ENCODE results near the gene PDE7B.

The PDE7B gene

DNA sequence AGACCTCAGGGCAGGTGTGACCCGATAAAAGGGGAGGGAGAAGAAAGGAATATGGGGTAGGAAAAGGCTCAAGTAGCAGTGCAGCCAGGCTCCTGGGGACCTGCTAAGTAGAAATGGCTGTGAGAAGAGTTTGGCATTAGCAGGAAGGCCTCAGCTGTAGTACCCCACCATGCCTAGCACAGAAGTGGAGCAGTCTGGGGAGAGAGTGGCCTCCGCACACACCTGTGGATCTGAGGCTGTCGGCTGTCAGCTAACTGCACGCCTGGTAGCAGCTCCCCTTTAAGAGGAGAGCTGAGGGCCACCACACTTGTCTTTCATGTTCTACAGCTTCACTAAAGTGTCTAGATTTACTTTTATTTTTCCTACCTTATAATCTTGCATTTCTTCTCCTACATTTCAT is 24.6 kb downstream of the PDE7B start:
- Histone ChIP-seq H3K27ac (replicated peaks) (no peak overlapping the region), H3K4me3 (replicated peaks; ENCODE audit: insufficient read depth, low read length) (no peak overlapping the region), H3K27me3 (ENCODE audit: insufficient read depth, poor library complexity, severe bottlenecking) (no peaks in the 10 kb centered on the region)
- TF ChIP-seq GABPA (IDR thresholded peaks at IDR 0.05; ENCODE audit: low read depth) (no peak), POLR2AphosphoS5 (IDR thresholded peaks at IDR 0.05; ENCODE audit: low read depth) (no peak), SPI1 (IDR thresholded peaks at IDR 0.05; ENCODE audit: borderline replicate concordance, low read depth) (no peak)
- TF ChIP-seq, protein P1, sequence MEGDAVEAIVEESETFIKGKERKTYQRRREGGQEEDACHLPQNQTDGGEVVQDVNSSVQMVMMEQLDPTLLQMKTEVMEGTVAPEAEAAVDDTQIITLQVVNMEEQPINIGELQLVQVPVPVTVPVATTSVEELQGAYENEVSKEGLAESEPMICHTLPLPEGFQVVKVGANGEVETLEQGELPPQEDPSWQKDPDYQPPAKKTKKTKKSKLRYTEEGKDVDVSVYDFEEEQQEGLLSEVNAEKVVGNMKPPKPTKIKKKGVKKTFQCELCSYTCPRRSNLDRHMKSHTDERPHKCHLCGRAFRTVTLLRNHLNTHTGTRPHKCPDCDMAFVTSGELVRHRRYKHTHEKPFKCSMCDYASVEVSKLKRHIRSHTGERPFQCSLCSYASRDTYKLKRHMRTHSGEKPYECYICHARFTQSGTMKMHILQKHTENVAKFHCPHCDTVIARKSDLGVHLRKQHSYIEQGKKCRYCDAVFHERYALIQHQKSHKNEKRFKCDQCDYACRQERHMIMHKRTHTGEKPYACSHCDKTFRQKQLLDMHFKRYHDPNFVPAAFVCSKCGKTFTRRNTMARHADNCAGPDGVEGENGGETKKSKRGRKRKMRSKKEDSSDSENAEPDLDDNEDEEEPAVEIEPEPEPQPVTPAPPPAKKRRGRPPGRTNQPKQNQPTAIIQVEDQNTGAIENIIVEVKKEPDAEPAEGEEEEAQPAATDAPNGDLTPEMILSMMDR (IDR thresholded peaks at IDR 0.05; ENCODE audit: insufficient read depth, low read length), result no peak
- TF ChIP-seq, protein P2, sequence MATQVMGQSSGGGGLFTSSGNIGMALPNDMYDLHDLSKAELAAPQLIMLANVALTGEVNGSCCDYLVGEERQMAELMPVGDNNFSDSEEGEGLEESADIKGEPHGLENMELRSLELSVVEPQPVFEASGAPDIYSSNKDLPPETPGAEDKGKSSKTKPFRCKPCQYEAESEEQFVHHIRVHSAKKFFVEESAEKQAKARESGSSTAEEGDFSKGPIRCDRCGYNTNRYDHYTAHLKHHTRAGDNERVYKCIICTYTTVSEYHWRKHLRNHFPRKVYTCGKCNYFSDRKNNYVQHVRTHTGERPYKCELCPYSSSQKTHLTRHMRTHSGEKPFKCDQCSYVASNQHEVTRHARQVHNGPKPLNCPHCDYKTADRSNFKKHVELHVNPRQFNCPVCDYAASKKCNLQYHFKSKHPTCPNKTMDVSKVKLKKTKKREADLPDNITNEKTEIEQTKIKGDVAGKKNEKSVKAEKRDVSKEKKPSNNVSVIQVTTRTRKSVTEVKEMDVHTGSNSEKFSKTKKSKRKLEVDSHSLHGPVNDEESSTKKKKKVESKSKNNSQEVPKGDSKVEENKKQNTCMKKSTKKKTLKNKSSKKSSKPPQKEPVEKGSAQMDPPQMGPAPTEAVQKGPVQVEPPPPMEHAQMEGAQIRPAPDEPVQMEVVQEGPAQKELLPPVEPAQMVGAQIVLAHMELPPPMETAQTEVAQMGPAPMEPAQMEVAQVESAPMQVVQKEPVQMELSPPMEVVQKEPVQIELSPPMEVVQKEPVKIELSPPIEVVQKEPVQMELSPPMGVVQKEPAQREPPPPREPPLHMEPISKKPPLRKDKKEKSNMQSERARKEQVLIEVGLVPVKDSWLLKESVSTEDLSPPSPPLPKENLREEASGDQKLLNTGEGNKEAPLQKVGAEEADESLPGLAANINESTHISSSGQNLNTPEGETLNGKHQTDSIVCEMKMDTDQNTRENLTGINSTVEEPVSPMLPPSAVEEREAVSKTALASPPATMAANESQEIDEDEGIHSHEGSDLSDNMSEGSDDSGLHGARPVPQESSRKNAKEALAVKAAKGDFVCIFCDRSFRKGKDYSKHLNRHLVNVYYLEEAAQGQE (IDR thresholded peaks at IDR 0.05; ENCODE audit: insufficient replicate concordance, low read depth), result no peak
- no peak for DNase-seq (ENCODE audit: low read depth in 1 of 2, low spot score in 1 of 2)

DNA sequence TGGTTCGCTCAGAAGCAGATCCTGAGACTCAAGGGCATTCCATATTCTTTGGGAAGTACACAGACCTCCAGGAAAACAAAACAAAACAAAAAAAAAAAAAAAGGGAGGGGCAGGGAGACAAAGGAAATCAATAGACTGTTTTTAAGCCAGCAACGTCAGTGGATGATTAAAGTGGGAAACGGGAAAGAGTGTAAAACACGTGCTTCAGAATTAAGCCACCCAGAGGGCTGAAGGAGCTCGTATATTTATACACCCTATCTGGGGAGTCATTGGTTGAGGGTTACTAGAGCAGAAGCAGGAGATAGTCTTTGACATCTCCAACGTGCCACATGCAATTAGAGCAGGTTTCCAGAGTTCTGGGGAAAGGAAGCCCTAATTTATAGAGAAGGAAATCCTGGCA is 26.2 kb downstream of the PDE7B start:
- Histone ChIP-seq H3K27me3 (ENCODE audit: insufficient read depth, poor library complexity, severe bottlenecking) (no peaks in the 10 kb centered on the region), H3K4me3 (replicated peaks; ENCODE audit: insufficient read depth, low read length) (no peak overlapping the region), H3K27ac (replicated peaks) (no peak overlapping the region)
- no peak for DNase-seq (ENCODE audit: low read depth in 1 of 2, low spot score in 1 of 2)
- TF ChIP-seq, protein P1 (IDR thresholded peaks at IDR 0.05; ENCODE audit: insufficient read depth, low read length), result no peak
- no peak for TF ChIP-seq SPI1 (IDR thresholded peaks at IDR 0.05; ENCODE audit: borderline replicate concordance, low read depth)
- no peak for TF ChIP-seq GABPA (IDR thresholded peaks at IDR 0.05; ENCODE audit: low read depth)
- TF ChIP-seq POLR2AphosphoS5 (IDR thresholded peaks at IDR 0.05; ENCODE audit: low read depth), result no peak
- TF ChIP-seq, protein P2 (IDR thresholded peaks at IDR 0.05; ENCODE audit: insufficient replicate concordance, low read depth), result no peak

DNA sequence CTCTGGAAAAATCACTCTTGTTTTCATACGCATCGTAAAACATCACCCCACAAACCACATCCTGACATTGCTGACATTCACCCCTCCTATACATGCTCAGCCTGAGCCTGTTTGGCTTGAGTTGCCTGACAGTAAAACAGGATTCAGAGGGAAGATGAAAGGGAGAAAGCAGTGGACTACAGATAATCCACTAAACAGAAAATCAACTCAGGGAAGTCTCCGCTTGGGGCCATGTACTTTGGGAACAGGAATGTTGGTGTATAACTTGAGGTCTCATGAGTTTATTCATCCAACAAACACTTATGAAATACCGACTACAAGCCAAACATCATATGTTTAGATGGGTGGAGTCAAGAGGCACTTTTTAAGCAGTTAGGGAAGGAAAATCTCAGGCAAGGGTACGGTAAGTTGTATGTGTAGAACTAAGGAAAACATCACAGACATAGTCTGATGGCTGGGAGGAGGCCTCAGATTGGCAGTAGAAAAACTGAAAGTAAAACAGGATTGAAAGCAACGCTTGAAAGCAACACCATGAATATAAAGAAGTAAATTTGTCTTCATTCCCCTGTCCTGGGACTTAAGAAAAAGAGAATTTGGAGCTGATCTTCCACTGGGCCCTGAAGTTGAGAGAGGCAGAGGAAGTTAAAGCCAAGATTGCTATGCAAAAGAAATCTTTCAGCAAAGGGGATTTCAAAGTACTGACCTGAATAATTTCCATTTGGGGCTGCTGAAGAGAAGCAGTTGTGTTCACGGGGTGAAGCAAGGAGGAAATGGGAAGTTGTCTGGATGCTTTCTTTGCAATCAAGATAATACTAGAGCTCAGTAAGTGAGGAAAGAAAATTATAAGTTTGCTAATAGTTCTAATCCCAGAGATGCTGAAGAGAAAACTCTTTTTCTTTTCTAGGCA is 28.8 kb downstream of the PDE7B start:
- Histone ChIP-seq H3K4me3 (replicated peaks; ENCODE audit: insufficient read depth, low read length) (no peak overlapping the region), H3K27ac (replicated peaks) (no peak overlapping the region), H3K27me3 (ENCODE audit: insufficient read depth, poor library complexity, severe bottlenecking) (peaks cover 2% of the 10 kb centered on the region)
- no peak for DNase-seq (ENCODE audit: low read depth in 1 of 2, low spot score in 1 of 2)
- TF ChIP-seq, protein P1 (IDR thresholded peaks at IDR 0.05; ENCODE audit: insufficient read depth, low read length), result no peak
- no peak for TF ChIP-seq SPI1 (IDR thresholded peaks at IDR 0.05; ENCODE audit: borderline replicate concordance, low read depth)
- TF ChIP-seq, protein P2 (IDR thresholded peaks at IDR 0.05; ENCODE audit: insufficient replicate concordance, low read depth), result no peak
- TF ChIP-seq POLR2AphosphoS5 (IDR thresholded peaks at IDR 0.05; ENCODE audit: low read depth), result no peak
- TF ChIP-seq GABPA (IDR thresholded peaks at IDR 0.05; ENCODE audit: low read depth), result no peak
